ENCODE data around the gene EIPR1.
"Not testable (repeated sequence)": the region's sequence is repeated elsewhere in the genome, so short reads cannot be mapped to it uniquely, and the experiment has no call there.

EIPR1 gene

DNA sequence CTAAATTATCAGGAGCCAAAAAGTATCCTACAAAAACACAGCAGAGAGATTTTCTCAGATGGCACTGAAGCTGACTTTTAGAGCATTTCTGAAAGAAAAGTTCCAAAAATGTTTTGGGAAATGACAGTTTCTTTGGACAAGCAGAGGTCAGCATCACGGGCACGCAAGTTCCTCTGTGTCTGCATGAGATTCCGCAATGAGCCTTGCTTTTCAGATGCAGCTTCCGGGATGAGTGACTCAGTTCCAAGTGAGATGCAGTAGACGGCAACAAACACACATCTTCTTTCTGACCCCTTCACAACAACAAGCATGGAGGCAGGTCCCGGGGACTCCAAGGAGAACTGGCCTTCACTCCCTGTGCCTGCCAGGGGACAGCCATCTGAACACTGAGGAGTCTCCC is 76.6 kb downstream of the EIPR1 start:
- DNase-seq, result no peak

DNA sequence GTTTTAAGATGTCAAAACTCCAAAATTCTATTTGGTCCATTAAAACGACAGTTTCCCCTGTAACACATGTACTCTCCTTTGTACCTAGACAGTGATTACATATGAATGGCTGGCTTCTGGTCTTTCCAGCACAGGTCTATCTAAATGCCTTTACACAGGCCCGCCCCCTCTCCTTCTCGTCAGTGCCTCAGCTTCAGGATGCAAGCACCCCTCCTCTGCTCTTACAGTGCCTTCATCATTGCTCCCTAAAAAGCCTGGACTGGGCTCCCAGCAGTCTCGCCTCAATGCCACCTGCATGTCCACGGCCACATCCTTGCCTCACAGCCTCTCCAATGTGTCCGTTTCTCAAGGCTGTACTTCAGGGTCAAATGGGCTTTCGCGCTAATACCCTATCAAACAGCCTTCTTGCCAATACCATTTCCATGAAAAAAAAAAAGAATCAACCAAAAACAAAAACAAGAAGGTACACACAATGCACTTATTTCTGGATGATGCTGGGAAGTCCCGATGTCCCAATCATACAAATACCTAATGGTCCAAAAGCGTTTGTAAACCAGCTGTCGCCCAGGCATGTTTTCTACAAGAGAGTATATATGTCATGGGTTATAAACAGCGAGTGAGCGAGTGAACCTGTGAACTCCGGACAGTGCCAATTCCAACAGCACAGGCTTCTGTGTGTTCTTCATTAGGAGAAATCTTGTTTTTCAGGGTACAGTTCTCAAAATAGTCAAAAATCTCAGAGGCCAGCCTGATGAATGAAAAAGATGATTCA is 77.2 kb downstream of the EIPR1 start:
- DNase-seq, result no peak

DNA sequence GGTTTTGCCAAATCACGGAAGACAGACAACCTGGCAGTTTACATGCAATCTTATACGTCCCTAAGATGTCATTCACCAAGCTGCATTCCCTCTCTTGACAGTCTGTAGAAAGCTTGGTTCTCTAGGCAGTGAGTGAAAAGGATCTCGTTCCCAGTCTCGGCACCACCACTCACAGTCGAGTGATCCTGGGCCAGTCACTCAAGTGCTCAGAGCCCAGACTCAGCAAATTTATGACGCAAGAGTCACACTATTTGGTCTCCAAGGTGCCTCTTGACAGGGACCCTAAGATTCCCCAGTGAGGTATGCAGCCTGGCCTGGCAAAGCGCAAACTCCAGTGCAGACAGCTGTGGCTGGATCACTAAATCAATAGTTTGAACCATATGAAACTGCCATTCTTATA is 77.9 kb downstream of the EIPR1 start:
- no peak for DNase-seq

DNA sequence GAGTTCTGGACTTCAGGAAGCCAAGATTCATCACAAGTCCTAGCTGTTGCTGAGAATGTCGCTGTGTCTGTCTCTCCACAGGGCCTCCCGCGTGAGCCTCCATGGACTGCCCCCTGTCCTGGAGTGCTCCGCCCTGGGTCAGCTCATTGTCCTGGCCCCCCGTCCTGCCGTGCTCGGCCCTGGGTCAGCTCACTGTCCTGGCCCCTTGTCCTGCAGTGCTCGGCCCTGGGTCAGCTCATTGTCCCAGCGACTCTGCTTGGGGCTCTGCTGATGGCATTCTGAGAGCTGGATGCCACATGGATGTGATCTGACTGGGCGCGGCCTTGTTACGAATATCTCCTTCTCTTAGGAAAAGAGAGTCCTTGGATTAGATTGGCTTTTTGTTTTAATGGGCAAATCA is 78.5 kb downstream of the EIPR1 start:
- DNase-seq, result no peak

DNA sequence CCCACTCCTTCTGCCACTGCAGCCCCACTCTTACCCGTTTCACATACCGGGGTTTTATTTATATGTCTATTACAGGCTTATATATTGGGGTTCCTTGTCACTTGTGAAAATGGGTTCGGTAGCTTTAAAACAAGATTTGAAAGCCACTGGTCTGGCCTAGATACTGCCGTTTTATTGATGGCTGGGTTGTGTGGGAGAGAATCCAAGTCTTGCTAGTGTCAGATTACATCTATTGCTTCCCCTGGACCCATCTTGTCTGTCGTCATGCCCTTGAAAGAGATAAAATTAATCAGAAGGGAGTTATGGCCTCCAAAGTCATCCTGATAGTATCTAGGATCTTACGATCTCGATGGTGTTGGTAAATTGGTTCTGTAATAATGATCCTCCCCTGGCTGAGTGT is 79.4 kb downstream of the EIPR1 start:
- no peak for DNase-seq

DNA sequence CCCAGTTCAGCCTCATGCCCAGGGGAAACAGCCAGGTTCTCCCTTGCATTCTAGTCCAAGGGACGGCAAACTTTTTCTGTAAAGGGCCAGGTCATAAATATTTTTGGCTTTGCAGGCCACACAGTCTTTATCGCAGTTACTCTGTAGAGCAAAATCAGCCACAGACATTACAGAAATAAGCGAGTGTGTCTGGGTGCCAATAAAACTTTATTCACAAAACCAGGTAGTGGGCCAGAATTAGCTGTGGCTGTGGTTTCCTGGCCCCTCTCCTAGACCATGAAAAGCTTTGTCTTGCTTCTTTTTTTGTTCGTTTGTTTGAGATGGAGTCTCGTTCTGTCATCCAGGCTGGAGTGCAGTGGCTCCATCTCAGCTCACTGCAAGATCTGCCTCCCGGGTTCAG is 80.1 kb downstream of the EIPR1 start:
- no peak for DNase-seq

DNA sequence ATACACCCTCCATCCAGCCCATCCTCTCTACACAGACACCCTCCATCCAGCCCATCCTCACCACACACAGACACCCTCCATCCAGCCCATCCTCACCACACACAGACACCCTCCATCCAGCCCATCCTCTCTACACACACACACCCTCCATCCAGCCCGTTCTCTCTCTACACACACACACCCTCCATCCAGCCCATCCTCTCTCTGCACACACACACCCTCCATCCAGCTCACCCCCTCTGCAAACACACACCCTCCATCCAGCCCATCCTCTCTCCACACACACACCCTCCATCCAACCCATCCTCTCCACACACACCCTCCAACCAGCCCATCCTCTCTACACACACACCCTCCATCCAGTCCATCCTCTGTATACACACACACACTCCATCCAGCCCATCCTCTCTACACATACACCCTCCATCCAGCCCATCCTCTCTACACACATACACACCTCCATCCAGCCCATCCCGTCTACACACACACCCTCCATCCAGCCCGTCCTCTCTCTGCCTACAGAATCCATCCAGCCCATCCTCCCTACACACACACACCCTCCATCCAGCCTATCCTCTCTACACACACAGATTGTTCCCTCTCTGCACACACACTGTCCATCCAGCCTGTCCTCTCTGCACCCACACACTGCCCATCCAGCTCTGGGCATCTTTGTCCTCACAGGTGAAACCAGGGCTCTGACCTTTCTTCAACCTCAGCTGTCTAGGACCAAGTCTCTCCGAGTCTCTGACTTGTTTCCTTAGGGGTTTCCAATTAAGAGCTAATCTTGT is 81.2 kb downstream of the EIPR1 start:
- no peak for DNase-seq

DNA sequence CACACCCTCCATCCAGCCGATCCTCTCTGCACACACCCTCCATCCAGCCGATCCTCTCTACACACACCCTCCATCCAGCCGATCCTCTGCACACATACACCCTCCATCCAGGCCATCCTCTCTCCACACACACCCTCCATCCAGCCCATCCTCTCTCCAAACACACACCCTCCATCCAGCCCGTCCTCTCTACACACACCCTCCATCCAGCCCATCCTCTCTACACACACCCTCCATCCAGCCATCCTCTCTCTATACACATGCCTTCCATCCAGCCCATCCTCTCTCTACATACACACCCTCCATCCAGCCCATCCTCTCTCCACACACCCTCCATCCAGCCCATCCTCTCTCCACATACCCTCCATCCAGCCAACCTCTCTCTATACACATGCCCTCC is 83.1 kb downstream of the EIPR1 start:
- no peak for DNase-seq

DNA sequence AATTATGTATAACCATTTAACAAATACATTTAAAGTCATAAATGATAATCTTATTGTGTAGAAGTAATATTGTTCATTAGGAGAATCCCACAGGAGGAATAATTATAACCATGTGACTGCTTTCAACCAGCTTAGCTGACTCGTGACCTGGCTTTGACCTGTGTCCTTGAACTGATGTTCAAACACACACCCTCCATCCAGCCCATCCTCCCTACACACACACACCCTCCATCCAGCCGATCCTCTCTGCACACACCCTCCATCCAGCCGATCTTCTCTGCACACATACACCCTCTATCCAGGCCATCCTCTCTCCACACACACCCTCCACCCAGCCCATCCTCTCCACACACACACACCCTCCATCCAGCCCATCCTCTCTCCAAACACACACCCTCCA is 83.5 kb downstream of the EIPR1 start:
- no peak for DNase-seq

DNA sequence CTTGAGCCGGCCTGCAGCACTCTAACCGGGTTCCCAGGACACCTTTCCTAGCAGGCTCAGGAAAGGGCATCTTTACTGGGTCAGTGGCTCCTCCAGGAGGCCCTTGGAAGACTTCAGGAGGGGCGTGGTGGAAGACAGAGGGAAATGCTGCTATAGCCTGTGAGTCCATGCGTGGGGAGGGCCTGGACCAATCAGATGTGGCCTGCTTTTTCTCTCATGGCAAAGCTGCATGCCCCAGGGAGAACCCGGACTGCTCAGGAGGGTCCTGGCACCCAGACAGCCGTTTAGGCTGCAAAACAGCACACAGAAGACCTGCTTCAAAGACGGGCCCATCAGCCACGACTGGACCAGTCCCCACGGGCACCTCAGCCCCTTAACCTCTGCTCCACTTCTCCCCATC is 84.4 kb downstream of the EIPR1 start:
- DNase-seq, result no peak

DNA sequence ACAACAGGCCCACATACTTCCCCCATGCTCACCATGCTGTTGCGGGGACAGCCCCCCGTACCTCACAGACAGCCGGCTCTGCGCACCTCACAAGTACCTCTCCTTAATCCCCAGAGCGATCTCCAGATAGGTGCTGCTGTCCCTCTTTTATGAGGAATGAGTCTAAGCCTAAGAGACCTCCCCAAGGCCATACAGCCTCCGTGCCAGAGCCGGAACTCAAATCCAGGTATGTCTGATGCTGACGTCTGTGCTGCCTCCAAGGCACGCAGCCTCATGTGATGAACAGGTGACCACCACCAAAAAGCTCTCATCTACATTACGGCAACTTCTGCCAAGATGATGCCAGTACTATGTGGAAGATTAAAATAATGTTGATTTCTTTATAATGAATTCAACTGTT is 85.2 kb downstream of the EIPR1 start:
- no peak for DNase-seq

DNA sequence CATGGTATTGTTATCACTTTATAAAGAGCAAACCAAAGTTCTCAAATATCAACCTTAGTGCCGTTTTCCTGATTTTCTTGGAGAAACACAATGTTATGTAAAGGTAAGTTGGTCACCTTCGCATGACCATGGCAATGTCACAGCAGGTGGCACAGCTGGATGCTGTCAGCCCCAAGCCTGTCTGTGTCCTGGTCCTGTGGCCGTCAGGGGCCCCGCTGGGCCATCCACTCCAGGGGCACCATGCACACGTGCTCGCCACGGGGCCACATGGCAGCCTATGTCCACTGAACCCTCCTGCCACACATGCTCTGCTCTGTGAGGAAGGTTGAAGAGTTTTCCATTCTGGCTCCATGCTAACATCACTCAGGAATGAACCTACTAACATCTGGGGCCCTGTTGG is 85.9 kb downstream of the EIPR1 start:
- DNase-seq, result no peak

DNA sequence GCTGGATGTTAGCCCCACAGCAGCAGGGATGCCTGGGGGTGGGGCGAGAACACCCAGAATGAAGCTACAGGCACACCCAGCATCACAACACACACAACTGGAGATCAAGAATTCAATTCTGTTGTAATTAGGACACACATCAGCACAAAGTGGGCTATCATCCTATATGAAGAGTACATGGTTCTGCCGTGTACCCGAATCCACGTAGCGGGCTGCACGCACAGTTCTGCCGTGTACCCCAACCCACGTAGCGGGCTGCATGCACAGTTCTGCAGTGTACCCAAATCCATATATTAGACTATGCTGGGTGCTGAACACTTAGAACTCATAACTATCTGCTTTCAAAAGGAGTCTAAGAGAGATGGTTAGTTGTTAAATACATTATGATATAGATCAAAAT is 86.5 kb downstream of the EIPR1 start:
- no peak for DNase-seq

DNA sequence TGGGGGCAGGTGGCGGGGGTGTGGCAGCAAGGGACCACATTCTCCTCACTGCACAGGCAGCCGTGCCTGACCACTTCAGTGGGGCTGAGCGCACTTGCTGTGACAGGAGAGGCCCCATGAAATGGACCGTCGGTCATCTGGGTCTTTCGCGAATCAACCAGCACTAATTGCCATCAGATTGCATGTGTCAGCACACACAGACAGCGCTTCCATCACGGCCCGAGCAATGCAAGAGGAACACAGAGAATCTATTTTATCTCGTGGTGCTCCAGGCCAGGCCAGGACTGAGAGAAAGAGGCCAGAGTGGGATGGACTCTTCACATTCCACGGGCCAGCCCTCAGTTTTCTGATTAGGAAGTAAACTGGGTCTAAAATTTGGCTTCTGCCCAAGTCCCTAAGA is 87.0 kb downstream of the EIPR1 start:
- DNase-seq, result no peak

DNA sequence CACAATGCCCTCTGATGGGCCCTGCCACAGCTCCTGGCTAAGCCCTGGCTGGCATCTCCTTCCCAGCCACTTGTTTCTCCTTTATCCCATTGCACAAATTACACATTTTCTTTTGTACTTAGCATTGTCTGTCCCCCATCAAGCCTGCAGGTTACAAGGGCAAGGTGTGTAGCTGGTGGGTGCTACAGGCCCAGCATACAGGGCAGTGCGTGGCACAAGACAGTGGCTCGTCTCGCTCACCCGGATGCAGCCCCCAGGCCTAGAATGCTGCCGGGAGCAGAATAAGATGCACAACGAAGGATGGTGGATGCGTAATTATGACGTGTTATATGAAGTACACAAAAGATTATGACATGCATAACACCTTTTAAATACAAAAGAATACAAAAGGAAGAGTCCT is 87.6 kb downstream of the EIPR1 start:
- no peak for DNase-seq

DNA sequence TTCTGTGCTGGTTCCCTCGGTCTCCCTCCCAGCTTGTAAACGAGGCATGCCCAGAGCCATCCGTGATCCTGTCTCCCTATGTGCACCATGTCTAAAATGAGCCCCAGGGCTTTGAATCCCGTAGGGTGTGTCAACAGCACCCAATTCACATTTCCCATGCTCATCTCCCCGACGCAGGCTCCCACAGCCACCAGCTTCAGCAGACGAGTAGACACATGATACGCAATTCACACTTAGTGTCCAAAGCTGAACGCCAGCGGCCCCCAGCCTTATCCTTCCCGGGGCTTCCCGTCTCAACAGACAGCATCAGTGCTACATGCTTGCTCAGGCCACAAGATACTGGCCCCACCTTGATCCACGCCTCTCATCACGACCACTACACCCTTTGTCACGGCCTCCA is 88.1 kb downstream of the EIPR1 start:
- no peak for DNase-seq

DNA sequence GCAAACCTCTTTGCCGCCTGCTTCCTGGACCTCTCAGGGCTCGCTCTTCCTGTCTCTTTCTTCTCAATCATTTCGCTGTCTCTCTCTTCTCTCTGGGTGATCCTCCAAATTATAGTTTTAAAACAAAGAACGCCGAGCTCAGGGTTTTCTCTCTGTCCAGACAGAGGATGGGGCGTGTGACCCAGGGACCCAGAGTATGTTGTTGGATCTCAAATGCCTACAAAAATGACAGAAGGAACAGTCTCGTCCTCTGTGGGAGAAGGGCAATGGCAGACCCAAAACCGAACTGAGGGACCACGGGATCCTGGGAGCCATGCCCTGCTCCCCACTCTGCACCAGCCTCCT is 88.5 kb downstream of the EIPR1 start:
- DNase-seq, result no peak

DNA sequence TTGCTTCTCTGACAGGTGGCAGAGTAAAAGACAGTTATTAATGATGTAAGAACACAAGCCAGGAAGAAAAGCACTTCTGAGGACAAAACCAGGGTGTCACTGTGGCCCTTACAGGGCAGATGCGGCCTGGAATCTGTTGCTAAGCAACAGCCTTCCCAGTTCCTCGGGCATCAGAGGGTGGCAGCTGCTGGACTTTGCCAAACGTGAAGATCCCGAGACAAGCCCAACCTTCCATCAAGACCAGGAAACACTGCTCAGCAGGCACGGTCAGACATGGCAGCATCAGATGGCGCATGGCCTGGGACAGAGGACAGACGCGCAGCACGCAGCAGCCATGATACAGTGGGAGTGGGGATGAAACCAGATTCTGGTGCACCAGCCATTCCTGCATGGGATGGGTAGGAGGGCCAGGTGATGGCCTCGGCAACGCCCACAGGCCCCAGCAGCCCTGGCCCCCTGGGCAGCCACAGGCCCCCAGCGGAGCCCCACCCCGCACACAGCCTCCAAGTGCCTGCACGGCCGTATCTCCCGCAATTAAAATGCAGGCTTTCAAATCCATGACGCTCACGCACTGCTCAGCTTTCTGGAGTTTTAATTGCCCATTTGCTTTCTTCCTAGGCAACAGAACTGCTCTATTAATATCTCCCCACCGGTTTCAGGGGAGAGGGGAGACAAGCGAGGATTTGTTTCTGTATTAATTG is 89.0 kb downstream of the EIPR1 start:
- DNase-seq, result no peak

DNA sequence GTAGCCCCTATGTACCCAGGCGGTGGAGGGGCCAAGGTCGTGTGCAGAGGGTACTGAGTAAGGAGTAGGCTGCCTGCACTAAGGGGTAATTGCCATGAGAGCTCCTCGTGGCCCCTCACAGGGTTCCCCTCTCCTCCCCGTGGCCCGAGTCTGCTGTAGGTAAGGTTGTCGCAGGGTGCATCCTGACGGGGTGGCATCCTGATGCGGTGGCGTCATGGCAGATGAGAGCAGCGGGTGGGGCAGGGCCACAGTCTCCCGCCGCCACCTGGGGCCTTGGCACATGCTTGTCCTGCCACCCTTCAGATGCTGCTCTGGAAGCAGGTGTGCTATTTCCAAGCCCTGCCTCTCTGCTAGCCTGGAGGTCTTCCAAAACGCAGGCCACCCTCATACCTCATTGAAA is 89.7 kb downstream of the EIPR1 start:
- DNase-seq, result no peak

DNA sequence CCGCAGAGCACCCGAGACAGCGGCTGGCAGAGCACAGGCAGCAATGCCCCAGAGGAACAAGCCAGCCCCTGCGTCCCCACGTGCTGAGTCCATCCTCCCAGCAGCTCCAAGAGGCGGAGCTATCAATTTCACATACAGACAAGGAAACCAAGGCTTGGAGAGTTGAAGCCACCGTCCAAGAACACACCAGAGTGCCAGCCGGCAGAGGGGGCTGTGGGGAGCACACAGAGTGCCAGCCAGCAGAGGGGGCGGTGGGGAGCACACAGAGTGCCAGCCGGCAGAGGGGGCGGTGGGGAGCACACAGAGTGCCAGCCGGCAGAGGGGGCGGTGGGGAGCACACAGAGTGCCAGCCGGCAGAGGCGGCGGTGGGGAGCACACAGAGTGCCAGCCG is 91.0 kb downstream of the EIPR1 start:
- not testable (repeated sequence) for DNase-seq

DNA sequence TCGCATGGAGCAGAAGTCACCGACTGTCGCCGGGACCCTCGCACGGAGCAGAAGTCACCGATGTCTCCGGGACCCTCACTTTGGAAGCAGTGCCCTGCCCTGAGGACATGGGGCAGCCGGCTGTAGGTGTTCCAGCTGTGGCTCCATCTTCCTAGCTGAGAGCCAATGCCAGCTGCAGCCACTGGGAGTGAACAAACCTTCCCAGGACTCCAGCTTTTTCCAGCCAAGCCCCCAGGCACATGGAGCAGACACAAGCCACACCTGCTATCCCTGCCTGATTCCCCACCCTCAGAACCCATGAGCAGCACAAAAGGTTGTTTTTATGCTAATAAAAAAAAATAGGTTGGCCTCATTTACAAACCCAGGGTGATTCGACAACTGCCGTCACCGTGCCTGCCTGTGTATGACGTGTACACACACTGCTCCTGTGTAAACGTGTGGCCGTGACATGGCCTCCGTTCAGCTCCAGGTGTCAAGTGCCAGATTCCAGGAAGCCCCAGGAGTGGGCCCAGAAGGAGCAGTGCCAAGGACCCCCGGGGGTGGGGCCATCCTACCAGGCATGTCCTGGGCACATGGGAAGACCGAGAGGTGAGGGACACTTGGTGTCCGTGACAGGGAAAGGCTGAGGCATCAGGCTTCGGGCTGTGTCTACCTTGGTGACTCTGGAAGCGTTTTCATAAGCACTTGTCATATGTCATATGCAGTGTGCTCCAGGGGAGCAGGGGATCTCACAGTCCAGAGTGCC is 91.5 kb downstream of the EIPR1 start:
- no peak for DNase-seq

DNA sequence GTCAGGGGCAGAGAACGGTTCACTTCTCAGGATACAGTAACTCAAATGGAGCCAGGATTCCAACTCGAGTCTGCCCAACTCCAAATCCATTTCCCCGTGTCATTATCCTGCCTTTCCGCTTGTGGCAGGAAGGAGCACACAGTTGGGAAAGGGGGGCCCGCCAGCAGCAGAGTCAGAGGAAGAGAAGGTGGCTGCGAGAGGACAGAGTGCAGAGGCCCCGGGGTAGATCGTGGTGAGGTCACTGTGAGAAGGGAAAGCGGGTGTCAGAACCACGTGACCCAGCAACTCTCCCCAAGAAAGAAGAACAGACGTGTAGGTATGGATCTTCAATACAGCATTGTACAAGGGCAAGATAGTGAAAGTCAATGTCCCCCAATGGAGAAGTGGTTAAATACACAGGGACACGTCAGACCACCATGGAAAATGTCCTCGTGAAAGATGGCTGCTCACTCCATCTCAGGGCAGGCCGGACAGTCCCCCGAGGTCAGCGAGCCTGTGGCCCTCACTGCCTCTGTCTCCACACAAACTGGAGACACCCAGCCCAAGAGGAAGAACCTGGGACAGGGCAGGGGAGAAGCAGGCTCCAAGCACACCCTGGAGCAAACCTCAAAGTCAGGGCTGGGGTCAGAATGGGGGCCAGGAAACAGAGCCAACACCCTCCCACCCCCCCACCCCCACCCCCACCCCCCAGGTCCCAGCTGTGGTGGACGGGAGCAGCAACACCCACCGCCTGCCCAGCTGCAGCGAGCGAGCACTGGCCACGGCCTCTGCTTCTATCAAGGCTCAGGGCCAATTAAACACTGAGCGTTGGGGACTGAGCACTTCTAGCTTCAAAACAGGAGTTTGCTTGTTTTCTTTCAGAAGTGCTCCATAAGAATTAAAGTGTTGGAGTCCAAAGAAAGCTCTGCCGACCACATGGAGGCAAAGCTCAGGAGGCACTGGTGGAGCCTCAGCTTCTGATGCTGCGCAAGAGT is 92.7 kb downstream of the EIPR1 start:
- DNase-seq, result no peak
